Measurements from ENCODE around the gene GABRE. TPM values are rescaled to one million over a fixed set of nuclear protein-coding genes. Genes with fewer than 3 reads are reported as not detected.
"Not testable (repeated sequence)": the region's sequence is repeated elsewhere in the genome, so short reads cannot be mapped to it uniquely, and the experiment has no call there.

Gene GABRE
- total RNA-seq, 6 experiments from 2014 or later, result 1.2 to 8.4 (median 5.5) TPM

DNA sequence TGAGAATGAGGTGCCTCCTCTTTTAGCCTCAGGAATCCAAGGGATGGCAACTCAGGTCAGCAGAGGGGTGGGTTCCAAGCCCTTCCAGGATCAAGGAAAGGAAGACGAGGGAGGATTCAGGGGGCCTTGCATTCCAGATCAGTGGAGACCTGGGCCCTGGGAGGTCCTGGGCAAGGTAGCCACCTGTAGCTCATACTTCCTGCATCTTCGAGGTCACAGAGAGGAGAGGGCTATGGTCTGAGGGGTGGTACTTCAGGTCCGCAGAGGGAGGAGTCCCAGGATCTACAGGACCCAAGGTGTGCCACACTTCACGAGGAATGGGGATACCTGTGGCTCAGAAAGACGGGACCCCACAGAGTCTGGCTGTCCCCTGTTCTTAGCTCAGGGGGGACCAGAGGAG lies 52.6 kb downstream of the GABRE start:
- intact Hi-C loops (cut with DNase I), result no loop called here
- no peak for DNase-seq
- no peaks in the 10 kb centered on the region for H3K36me3 ChIP-seq
- H3K27ac ChIP-seq, result no peak overlapping the region
- H3K27me3 ChIP-seq, result no peaks in the 10 kb centered on the region
- peak in 1 of 4 donors; percentile 8 for ATAC-seq
- H3K4me1 ChIP-seq, result no peaks in the 10 kb centered on the region
- H3K9me3 ChIP-seq, result no peaks in the 10 kb centered on the region
- TF ChIP-seq, protein P1, sequence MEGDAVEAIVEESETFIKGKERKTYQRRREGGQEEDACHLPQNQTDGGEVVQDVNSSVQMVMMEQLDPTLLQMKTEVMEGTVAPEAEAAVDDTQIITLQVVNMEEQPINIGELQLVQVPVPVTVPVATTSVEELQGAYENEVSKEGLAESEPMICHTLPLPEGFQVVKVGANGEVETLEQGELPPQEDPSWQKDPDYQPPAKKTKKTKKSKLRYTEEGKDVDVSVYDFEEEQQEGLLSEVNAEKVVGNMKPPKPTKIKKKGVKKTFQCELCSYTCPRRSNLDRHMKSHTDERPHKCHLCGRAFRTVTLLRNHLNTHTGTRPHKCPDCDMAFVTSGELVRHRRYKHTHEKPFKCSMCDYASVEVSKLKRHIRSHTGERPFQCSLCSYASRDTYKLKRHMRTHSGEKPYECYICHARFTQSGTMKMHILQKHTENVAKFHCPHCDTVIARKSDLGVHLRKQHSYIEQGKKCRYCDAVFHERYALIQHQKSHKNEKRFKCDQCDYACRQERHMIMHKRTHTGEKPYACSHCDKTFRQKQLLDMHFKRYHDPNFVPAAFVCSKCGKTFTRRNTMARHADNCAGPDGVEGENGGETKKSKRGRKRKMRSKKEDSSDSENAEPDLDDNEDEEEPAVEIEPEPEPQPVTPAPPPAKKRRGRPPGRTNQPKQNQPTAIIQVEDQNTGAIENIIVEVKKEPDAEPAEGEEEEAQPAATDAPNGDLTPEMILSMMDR (IDR thresholded peaks at IDR 0.05), result no peak
- no peak for TF ChIP-seq POLR2A (IDR thresholded peaks at IDR 0.05)
- no peak overlapping the region for H3K4me3 ChIP-seq
- 67% methylated on average over 2 of the region's 5 CpGs for WGBS (ENCODE audit: insufficient coverage, low coverage, low lambda C conversion rate, missing lambda C conversion rate)

DNA sequence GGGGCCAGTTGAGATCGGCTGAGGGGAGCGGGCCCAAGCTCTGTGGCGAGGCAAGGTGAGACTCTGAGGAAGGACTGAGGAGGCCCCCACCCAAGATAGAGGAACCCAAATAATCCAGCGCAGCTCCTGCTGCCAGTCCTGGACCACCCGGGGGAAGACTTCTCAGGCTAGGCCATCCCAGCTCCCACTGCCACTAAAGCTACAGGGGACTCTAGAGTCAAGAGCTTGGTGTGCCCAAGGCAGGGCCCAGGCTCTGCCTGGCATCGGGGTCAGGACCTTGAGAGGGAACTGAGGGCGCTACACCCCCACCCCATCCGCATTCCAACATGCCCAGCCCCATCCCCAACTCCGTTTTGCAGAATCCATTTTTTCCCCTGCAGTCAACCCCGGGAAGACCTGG lies 53.2 kb downstream of the GABRE start:
- ATAC-seq (peak in 1 of 4 donors; percentile 18), DNase-seq (no peak)
- Histone ChIP-seq H3K4me3 (no peak overlapping the region), H3K27me3 (no peaks in the 10 kb centered on the region), H3K36me3 (no peaks in the 10 kb centered on the region), H3K9me3 (no peaks in the 10 kb centered on the region), H3K4me1 (no peaks in the 10 kb centered on the region), H3K27ac (no peak overlapping the region)
- intact Hi-C loops (cut with DNase I), result no loop called here
- WGBS (ENCODE audit: insufficient coverage, low coverage, low lambda C conversion rate, missing lambda C conversion rate), result 69% methylated on average over 5 of the region's 10 CpGs
- TF ChIP-seq POLR2A (IDR thresholded peaks at IDR 0.05), result no peak
- TF ChIP-seq, protein P1 (IDR thresholded peaks at IDR 0.05), result no peak

DNA sequence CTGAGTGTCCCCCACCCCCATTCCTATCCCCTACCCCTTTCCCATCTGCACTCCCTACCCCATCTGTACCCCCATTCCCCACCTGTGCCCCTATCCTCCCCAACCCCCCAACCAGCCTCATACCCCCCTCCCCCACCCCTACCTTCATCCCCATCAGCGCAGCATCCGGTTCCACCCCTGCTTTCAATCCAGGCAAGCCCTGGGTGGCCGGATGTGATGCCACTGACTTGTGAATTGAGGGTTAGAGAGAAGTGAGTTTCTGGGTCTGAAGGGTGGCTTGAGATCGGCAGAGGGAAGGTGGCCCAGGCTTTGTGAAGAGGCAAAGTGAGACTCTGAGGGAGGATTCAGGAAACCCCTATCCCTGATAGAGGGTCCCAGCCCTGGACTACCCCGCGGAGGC lies 53.9 kb downstream of the GABRE start:
- intact Hi-C loops (cut with DNase I), result no loop called here
- Histone ChIP-seq H3K27me3 (no peaks in the 10 kb centered on the region), H3K4me1 (no peaks in the 10 kb centered on the region), H3K9me3 (no peaks in the 10 kb centered on the region), H3K36me3 (no peaks in the 10 kb centered on the region), H3K4me3 (no peak overlapping the region), H3K27ac (no peak overlapping the region)
- DNase-seq (no peak), ATAC-seq (no peak)
- no peak for TF ChIP-seq POLR2A (IDR thresholded peaks at IDR 0.05)
- TF ChIP-seq, protein P1 (IDR thresholded peaks at IDR 0.05), result no peak
- 37% methylated on average over 4 of the region's 6 CpGs for WGBS (ENCODE audit: insufficient coverage, low coverage, low lambda C conversion rate, missing lambda C conversion rate)

DNA sequence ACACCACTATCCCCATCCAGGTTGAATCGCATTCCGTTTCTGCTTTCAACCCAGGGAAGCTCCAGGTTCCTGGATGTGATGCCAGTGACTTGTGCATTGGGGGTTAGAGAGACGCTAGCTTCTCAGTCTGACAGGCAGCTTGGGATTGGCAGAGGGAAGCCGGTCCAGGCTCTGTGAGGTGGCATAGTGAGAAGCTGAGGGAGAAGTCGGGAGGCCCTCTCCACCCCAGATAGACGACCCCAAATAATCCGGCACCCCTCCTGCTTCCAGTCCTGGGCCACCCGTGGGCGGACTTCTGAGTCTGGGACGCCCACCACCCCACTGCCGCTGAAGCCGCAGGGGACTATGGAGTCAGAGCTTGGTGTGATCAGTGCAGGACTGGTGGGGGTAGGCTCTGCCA lies 54.4 kb downstream of the GABRE start:
- Histone ChIP-seq H3K27me3 (no peaks in the 10 kb centered on the region), H3K36me3 (no peaks in the 10 kb centered on the region), H3K27ac (no peak overlapping the region), H3K9me3 (no peaks in the 10 kb centered on the region), H3K4me3 (no peak overlapping the region), H3K4me1 (no peaks in the 10 kb centered on the region)
- WGBS (ENCODE audit: insufficient coverage, low coverage, low lambda C conversion rate, missing lambda C conversion rate), result 91% methylated on average over 6 of the region's 12 CpGs
- intact Hi-C loops (cut with DNase I), result no loop called here
- ATAC-seq (peak in 1 of 4 donors; percentile 28), DNase-seq (no peak)
- no peak for TF ChIP-seq POLR2A (IDR thresholded peaks at IDR 0.05)
- TF ChIP-seq, protein P1 (IDR thresholded peaks at IDR 0.05), result no peak

DNA sequence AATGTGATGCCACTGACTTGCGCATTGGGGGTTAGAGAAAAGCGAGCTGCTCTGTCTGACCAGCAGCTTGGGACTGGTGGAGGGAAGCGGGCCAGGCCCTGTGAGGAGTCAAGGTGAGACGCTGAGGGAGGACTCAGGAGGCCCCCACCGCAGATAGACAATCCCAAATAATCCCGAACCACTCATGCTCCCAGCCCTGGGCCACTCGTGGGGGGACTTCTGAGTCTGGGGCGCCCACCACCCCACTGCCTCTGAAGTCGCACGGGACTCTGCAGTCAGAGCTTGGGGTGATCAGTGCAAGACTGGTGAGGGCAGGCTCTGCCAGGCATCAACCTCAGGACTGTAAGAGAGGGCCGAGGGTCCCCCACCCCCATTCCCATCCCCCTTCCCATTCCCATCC lies 54.9 kb downstream of the GABRE start:
- H3K36me3 ChIP-seq, result no peaks in the 10 kb centered on the region
- H3K27me3 ChIP-seq, result no peaks in the 10 kb centered on the region
- TF ChIP-seq POLR2A (IDR thresholded peaks at IDR 0.05), result no peak
- TF ChIP-seq, protein P1 (IDR thresholded peaks at IDR 0.05), result no peak
- ATAC-seq (no peak), DNase-seq (no peak)
- intact Hi-C loops (cut with DNase I), result no loop called here
- no peak overlapping the region for H3K4me3 ChIP-seq
- no peaks in the 10 kb centered on the region for H3K4me1 ChIP-seq
- H3K27ac ChIP-seq, result no peak overlapping the region
- 92% methylated on average over 4 of the region's 11 CpGs for WGBS (ENCODE audit: insufficient coverage, low coverage, low lambda C conversion rate, missing lambda C conversion rate)
- no peaks in the 10 kb centered on the region for H3K9me3 ChIP-seq

DNA sequence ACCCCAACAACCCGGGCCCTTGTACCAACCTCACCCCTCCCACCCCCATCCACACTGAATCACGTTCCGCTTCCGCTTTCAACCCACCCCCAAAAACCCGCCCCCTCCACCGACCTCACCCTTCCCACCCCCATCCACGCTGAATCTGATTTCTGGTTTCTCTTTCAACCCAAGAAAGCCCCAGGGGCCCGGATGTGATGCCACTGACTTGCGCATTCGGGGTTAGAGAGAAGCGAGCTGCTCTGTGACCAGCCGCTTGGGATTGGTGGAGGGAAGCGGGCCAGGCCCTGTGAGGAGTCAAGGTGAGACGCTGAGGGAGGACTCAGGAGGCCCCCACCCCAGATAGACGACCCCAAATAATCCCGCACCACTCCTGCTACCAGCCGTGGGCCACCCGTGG lies 55.7 kb downstream of the GABRE start:
- DNase-seq; H3K4me1 ChIP-seq; H3K27ac ChIP-seq; H3K36me3 ChIP-seq; H3K4me3 ChIP-seq; H3K9me3 ChIP-seq; H3K27me3 ChIP-seq; ATAC-seq; intact Hi-C loops (cut with DNase I): not testable (repeated sequence)
- WGBS (ENCODE audit: insufficient coverage, low coverage, low lambda C conversion rate, missing lambda C conversion rate), result 91% methylated on average over 11 of the region's 18 CpGs
